BE2C (cell line): ENCODE data around the gene SP5.

ENCODE experiments used
- DNase-seq: peaks from one replicate; pipeline ENCODE4 v3.0.0-alpha.2; 2020
- H3K27me3 ChIP-seq: fragments of 250-450 bp; sonication (Bioruptor Pico); 2 replicates; pipeline ENCODE4 v1.5.1; 2020; ENCODE audit warnings: mild to moderate bottlenecking
- H3K36me3 ChIP-seq: fragments of 250-450 bp; sonication (Bioruptor Pico); 2 replicates; pipeline ENCODE4 v1.5.1; 2020; ENCODE audit warnings: mild to moderate bottlenecking
- H3K4me1 ChIP-seq: fragments of 250-450 bp; sonication (Bioruptor Pico); 2 replicates; pipeline ENCODE4 v1.5.1; 2020
- H3K4me3 ChIP-seq: 2 replicates; pipeline ENCODE4 v1.5.1; 2011; ENCODE audit warnings: low read depth, low read length
- H3K9me3 ChIP-seq: fragments of 250-450 bp; sonication (Bioruptor Pico); 2 replicates; pipeline ENCODE4 v1.5.1; 2020
- TF ChIP-seq, protein P1 (sequence below): IDR thresholded peaks from 2 replicates; pipeline ENCODE4 v1.5.1; 2012; ENCODE audit warnings: mild to moderate bottlenecking, low read depth, low read length

SP5 gene

GRCh38 chr2:170689481-170689880 lies 25.7 kb upstream of the SP5 start:
- Histone ChIP-seq H3K4me3 (no peak overlapping the region), H3K27me3 (no peaks in the 10 kb centered on the region), H3K4me1 (no peaks in the 10 kb centered on the region), H3K36me3 (no peaks in the 10 kb centered on the region), H3K9me3 (no peaks in the 10 kb centered on the region)
- TF ChIP-seq, protein P1, sequence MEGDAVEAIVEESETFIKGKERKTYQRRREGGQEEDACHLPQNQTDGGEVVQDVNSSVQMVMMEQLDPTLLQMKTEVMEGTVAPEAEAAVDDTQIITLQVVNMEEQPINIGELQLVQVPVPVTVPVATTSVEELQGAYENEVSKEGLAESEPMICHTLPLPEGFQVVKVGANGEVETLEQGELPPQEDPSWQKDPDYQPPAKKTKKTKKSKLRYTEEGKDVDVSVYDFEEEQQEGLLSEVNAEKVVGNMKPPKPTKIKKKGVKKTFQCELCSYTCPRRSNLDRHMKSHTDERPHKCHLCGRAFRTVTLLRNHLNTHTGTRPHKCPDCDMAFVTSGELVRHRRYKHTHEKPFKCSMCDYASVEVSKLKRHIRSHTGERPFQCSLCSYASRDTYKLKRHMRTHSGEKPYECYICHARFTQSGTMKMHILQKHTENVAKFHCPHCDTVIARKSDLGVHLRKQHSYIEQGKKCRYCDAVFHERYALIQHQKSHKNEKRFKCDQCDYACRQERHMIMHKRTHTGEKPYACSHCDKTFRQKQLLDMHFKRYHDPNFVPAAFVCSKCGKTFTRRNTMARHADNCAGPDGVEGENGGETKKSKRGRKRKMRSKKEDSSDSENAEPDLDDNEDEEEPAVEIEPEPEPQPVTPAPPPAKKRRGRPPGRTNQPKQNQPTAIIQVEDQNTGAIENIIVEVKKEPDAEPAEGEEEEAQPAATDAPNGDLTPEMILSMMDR: no peak
- DNase-seq: no peak

DNA sequence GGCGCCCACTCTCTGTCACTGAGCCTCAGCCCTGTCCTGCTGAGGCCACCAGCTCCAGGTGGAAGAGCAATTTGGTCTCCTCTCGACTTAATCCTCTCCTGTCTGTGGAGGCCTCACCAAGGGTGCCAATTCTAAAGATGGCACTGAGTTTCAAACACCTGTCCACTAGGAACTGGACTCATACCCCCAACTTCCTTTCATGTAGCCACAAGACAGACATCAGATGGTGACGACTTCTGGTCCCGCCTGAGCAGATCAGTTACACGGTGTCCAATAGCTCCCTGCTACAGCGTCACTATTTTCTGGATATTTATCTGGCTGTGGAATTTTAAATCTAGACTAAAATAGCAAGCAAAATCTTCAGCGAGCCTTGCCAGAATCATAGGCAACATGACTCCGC lies 24.5 kb upstream of the SP5 start:
- DNase-seq: no peak
- TF ChIP-seq, protein P1: no peak
- H3K27me3 ChIP-seq: no peaks in the 10 kb centered on the region

GRCh38 chr2:170694316-170694715 lies 20.8 kb upstream of the SP5 start:
- Histone ChIP-seq H3K27me3 (no peaks in the 10 kb centered on the region), H3K36me3 (no peaks in the 10 kb centered on the region), H3K4me1 (no peaks in the 10 kb centered on the region), H3K9me3 (no peaks in the 10 kb centered on the region), H3K4me3 (no peak overlapping the region)
- TF ChIP-seq, protein P1: no peak
- DNase-seq: no peak

More for the DNA sequence above, 24.5 kb upstream of the SP5 start:
- Histone ChIP-seq H3K36me3 (no peaks in the 10 kb centered on the region), H3K4me1 (no peaks in the 10 kb centered on the region), H3K4me3 (no peak overlapping the region), H3K9me3 (no peaks in the 10 kb centered on the region)

DNA sequence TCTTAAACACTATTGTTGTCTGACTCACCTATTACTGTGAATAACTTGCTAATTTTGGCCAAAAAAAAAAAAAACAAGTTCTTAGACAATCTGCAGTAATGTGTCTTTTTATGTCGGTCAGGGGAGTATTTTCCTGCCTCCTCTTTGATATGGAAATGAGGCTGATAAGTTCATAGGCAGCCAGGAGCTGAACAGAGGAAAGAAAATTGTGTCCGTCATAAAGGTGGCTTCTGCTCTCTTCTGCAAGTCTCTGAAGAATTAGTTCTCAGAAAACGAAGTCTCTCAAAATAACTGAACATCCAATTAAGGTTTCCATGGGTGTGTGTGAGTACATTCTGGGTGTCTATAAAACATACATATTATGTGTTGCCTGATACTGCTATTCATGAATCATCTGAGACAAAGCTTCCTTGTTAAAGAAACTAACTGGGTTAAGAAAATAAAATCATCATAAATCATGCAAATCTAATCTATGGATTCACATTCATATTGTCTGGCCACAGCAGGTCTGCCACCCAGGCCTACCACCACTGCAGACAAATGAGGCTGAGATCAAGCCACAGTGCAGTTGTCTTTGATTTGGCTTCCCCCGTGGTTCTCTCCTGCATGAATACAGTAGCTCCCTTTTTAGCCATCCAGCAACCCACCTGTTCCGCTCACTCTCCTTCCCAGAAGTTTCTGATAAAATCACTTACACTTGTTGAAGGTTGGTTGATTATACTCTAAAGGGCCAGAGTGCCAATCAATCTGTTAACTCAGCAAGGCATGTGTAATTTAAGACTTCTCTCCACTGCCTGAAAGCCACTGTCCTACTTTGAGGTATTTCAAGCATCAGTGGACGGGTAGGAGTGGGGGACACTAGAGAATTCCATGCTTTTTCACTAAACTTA lies 19.4 kb upstream of the SP5 start:
- H3K36me3 ChIP-seq: no peaks in the 10 kb centered on the region
- TF ChIP-seq, protein P1: no peak
- H3K27me3 ChIP-seq: no peaks in the 10 kb centered on the region
- no peaks in the 10 kb centered on the region for H3K4me1 ChIP-seq
- no peaks in the 10 kb centered on the region for H3K9me3 ChIP-seq
- no peak for DNase-seq
- H3K4me3 ChIP-seq: no peak overlapping the region

- DNase-seq: no peak
Measured at GRCh38 chr2:170696948-170697347, 18.2 kb upstream of the SP5 start.

DNA sequence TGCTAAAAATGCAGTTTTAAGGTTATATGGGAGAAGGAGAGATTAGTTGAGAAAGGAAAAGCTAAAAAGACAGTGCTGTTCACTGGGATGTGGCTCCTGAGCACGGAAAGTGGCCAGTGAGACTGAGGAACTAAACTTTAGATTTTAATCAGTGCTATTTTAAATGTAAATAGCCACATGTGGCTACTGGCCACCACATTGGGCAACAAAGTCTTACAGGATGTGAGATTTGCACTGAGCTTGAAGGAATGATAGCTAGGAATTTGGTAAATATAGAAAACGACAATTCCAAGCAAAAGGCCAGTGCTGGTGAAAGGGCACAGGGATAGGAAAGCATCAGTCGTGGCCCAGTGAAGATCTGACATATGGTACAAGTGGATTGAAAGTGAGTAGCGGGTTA lies 14.1 kb upstream of the SP5 start:
- Histone ChIP-seq H3K9me3 (no peaks in the 10 kb centered on the region), H3K4me1 (no peaks in the 10 kb centered on the region), H3K27me3 (no peaks in the 10 kb centered on the region), H3K4me3 (no peak overlapping the region), H3K36me3 (no peaks in the 10 kb centered on the region)
- no peak for DNase-seq
- TF ChIP-seq, protein P1: no peak

More at GRCh38 chr2:170696948-170697347, 18.2 kb upstream of the SP5 start:
- Histone ChIP-seq H3K27me3 (no peaks in the 10 kb centered on the region), H3K4me1 (no peaks in the 10 kb centered on the region), H3K4me3 (no peak overlapping the region), H3K36me3 (no peaks in the 10 kb centered on the region), H3K9me3 (no peaks in the 10 kb centered on the region)
- TF ChIP-seq, protein P1: no peak
